Mesothelial cell of epicardium (in vitro differentiated cells): ENCODE results near the gene MYO15B. TPM values are rescaled to one million over a fixed set of nuclear protein-coding genes. Genes with fewer than 3 reads are reported as not detected.

Experiments used
- DNase-seq, 2 experiments: peaks; one replicate each; pipeline ENCODE4 v3.0.0; 2021; ENCODE audit warnings: low spot score in 2 of 2; ENCODE audit not compliant: unreplicated experiment in 2 of 2
- H3K27ac Mint-ChIP-seq: 2 replicates; pipeline ENCODE4 v1.8.0; 2021; ENCODE audit warnings: mixed read lengths
- H3K27me3 Mint-ChIP-seq: 2 replicates; pipeline ENCODE4 v1.8.0; 2021; ENCODE audit warnings: low read depth, mixed read lengths
- H3K36me3 Mint-ChIP-seq: 2 replicates; pipeline ENCODE4 v1.8.0; 2021; ENCODE audit warnings: mixed read lengths
- H3K4me1 Mint-ChIP-seq: 2 replicates; pipeline ENCODE4 v1.8.0; 2021; ENCODE audit warnings: mixed read lengths
- H3K4me3 Mint-ChIP-seq: 2 replicates; pipeline ENCODE4 v1.8.0; 2021; ENCODE audit warnings: mild to moderate bottlenecking, moderate library complexity, mixed read lengths
- H3K9me3 Mint-ChIP-seq: 2 replicates; pipeline ENCODE4 v1.8.0; 2021; ENCODE audit warnings: mixed read lengths
- total RNA-seq: library from RNA; stranded (reverse); gene quantifications from 3 replicates; pipeline ENCODE4 v1.2.1, GENCODE V29; 2021
- TF ChIP-seq, protein P1 (sequence below): fragments of 200-600 bp; sonication (generic); IDR thresholded peaks from one replicate; pipeline ENCODE4 v1.5.0; 2021; ENCODE audit warnings: antibody characterized with exemption; ENCODE audit not compliant: unreplicated experiment

The MYO15B gene
- total RNA-seq, 1 donor from 2014 or later, result 281 TPM

DNA sequence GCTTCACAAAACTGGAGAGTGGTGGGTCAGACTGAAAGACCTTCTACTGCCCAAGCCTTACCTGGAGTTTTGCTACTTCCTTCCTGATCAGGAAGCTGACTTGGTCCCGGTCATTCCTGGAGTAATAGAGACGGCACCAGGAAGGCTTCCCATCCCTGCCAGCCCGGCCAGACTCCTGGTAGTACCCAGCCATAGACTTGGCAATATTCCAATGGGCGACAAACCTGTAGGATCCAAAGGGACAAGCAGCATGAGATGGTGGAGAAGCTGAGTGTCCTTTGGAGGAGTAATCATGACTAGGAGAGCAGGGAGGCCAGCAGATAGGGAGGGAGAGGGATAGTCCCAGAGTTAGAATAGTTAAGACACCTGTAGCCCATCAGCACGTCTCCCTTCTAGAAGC lies 70.6 kb downstream of the MYO15B start:
- Mint-ChIP-seq H3K27ac (no peak overlapping the region), H3K4me1 (no peaks in the 10 kb centered on the region), H3K27me3 (no peaks in the 10 kb centered on the region), H3K9me3 (no peaks in the 10 kb centered on the region), H3K4me3 (no peak overlapping the region), H3K36me3 (peaks cover 20% of the 10 kb centered on the region)
- TF ChIP-seq, protein P1, sequence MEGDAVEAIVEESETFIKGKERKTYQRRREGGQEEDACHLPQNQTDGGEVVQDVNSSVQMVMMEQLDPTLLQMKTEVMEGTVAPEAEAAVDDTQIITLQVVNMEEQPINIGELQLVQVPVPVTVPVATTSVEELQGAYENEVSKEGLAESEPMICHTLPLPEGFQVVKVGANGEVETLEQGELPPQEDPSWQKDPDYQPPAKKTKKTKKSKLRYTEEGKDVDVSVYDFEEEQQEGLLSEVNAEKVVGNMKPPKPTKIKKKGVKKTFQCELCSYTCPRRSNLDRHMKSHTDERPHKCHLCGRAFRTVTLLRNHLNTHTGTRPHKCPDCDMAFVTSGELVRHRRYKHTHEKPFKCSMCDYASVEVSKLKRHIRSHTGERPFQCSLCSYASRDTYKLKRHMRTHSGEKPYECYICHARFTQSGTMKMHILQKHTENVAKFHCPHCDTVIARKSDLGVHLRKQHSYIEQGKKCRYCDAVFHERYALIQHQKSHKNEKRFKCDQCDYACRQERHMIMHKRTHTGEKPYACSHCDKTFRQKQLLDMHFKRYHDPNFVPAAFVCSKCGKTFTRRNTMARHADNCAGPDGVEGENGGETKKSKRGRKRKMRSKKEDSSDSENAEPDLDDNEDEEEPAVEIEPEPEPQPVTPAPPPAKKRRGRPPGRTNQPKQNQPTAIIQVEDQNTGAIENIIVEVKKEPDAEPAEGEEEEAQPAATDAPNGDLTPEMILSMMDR, result no peak
- DNase-seq, result no peak

DNA sequence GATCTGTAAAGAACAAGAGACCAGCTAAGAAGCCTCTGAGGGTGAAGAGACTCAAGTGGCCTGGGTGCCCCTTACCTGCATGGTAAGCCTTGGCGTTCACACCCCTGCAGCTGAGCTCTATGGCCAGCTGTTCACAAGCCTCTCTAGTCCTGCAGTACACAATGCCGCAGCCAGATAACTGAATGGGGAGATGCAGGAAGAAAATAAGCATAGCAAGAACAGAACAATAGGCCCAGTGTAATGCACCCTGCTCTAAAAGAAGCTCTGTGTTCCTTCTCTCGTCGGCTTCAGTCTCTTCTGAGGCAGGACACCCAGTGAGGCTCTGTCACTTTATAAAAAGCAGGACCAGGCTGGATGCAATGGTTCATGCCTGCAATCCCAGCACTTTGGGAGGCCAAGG lies 73.9 kb downstream of the MYO15B start:
- Mint-ChIP-seq H3K27me3 (no peaks in the 10 kb centered on the region), H3K4me1 (peaks cover 8% of the 10 kb centered on the region), H3K4me3 (no peak overlapping the region), H3K27ac (no peak overlapping the region), H3K36me3 (peaks cover 25% of the 10 kb centered on the region), H3K9me3 (no peaks in the 10 kb centered on the region)
- TF ChIP-seq, protein P1, result no peak
- DNase-seq, result no peak

DNA sequence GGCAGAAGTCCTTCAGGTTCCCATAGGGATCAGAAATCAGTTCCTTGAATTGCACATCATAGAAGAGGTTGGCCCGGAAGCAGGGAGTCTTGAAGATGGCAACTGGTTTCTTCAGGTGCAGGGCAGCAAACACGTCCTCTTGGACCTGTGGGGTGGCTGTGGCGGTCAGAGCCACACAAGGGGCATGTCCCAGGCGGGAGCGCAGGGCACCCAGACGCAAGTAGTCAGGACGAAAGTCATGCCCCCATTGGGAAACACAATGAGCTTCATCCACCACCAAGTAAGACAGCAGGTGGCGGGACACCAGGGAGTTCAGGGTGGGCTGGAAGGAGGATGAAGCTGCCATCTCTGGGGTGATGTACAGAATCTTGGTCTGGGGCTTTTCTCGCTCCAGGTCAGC lies 74.9 kb downstream of the MYO15B start:
- H3K4me1 Mint-ChIP-seq, result peaks cover 8% of the 10 kb centered on the region
- TF ChIP-seq, protein P1, result no peak
- H3K4me3 Mint-ChIP-seq, result no peak overlapping the region
- no peaks in the 10 kb centered on the region for H3K27me3 Mint-ChIP-seq
- no peak overlapping the region for H3K27ac Mint-ChIP-seq
- DNase-seq, result no peak
- H3K9me3 Mint-ChIP-seq, result no peaks in the 10 kb centered on the region
- peaks cover 17% of the 10 kb centered on the region for H3K36me3 Mint-ChIP-seq

DNA sequence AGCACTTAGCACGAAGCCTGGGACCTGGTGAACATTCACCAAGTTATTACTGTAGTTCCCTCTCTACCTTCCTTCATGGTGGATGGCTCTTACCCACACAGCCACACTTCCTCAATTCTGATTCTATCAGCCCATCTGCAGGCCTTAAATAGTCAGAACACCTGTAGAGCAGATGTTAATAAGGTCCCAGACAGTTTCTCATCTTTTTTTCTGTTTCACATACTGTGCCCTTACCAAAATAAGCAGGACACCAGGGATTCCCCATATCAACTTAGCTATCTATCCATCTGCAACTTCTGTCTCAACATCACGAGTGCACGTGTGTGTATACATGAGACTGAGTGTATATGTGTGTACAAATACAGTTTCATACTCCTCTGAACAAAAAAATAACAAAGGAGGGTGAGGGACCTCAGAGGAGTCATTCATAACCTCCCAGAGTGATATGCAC lies 76.5 kb downstream of the MYO15B start:
- Mint-ChIP-seq H3K27ac (no peak overlapping the region), H3K36me3 (peaks cover 16% of the 10 kb centered on the region), H3K4me1 (peaks cover 17% of the 10 kb centered on the region), H3K27me3 (no peaks in the 10 kb centered on the region), H3K4me3 (no peak overlapping the region), H3K9me3 (no peaks in the 10 kb centered on the region)
- no peak for DNase-seq
- TF ChIP-seq, protein P1, result no peak

DNA sequence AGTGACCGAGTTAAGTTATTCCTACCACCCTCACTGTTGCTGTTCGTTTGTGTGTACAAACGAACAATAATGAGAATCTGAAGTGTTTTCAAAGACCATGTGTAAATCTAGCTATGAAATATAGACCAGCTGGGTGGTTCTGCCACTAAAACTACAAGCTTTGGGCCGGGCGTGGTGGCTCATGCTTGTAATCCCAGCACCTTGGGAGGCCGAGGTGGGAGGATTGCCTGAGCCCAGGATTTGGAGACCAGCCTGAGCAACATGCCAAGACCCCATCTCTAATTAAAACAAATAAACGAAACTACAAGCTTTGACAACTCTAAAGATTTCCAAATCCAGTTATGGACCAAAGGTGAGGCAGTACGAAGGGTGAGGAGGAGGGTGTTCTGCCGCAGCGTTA lies 78.4 kb downstream of the MYO15B start:
- Mint-ChIP-seq H3K36me3 (peaks cover 24% of the 10 kb centered on the region), H3K27ac (peak overlapping the region; percentile 83), H3K4me3 (peak overlapping the region; percentile 59), H3K27me3 (no peaks in the 10 kb centered on the region), H3K4me1 (peaks cover 17% of the 10 kb centered on the region), H3K9me3 (no peaks in the 10 kb centered on the region)
- TF ChIP-seq, protein P1, result no peak
- DNase-seq, result no peak
